SU-DHL-6 (cell line): ENCODE data around the gene CUL7.

Experiments
- EZH2phosphoT487 ChIP-seq: fragments of 200-600 bp; sonication (generic), shearing (Covaris generic); conservative IDR thresholded peaks from 2 replicates; pipeline ENCODE4 v1.6.1; 2018; ENCODE audit warnings: mild to moderate bottlenecking, antibody characterized with exemption, low read length, moderate library complexity, mixed read lengths
- TF ChIP-seq, protein P1 (sequence below): fragments of 200-600 bp; sonication (generic); IDR thresholded peaks from one replicate; pipeline ENCODE4 v1.5.1; 2017; ENCODE audit warnings: antibody characterized with exemption, mild to moderate bottlenecking, low read length, moderate library complexity; ENCODE audit not compliant: insufficient read depth, poor library complexity, severe bottlenecking

- TF ChIP-seq, protein P1, sequence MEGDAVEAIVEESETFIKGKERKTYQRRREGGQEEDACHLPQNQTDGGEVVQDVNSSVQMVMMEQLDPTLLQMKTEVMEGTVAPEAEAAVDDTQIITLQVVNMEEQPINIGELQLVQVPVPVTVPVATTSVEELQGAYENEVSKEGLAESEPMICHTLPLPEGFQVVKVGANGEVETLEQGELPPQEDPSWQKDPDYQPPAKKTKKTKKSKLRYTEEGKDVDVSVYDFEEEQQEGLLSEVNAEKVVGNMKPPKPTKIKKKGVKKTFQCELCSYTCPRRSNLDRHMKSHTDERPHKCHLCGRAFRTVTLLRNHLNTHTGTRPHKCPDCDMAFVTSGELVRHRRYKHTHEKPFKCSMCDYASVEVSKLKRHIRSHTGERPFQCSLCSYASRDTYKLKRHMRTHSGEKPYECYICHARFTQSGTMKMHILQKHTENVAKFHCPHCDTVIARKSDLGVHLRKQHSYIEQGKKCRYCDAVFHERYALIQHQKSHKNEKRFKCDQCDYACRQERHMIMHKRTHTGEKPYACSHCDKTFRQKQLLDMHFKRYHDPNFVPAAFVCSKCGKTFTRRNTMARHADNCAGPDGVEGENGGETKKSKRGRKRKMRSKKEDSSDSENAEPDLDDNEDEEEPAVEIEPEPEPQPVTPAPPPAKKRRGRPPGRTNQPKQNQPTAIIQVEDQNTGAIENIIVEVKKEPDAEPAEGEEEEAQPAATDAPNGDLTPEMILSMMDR: no peak
- no peak for TF ChIP-seq EZH2phosphoT487
Measured at GRCh38 chr6:43037706-43038105, 15.9 kb downstream of the CUL7 start.
